ENCODE results near the gene SPACA6.

The SPACA6 gene

DNA sequence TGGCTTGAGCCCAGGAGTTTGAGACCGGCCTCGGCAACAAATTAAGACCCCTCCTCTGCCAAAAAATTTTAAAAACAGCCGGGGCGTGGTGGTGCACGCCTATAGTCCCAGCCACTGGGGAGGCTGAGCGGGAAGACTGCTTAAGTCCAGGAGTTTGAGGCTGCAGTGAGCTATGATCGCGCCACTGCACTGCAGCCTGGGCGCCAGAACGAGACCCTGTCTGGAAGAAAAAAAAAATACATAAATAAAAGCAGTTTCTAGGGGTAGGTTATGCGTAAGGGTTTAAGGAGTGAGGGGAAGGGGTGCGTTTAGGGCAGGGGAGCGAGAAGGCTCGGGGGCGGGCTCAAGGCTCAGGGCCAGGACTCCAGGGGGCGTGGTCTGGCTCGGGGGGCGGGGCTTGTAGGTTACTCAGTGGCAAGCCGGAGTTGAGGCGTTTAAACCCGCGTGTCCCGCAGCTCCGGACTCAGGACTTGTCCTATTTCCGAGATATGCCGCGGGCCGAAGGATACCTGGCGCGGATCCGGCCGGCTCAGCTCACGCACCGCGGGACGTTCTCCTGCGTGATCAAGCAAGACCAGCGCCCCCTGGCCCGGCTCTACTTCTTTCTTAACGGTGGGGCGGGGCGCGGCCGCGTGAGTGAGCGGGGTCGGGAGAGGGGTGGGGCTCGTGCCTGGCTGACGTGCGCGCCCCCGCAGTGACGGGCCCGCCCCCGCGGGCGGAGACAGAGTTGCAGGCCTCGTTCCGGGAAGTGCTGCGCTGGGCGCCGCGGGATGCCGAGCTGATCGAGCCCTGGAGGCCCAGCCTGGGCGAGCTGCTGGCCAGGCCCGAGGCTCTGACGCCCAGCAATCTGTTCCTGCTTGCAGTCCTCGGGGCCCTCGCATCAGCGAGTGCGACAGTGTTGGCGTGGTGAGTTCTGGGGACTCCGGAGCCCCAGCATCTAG is 10.7 kb downstream of the SPACA6 start:
- peak; percentile 92 for DNase-seq (ENCODE audit: low read depth, low spot score)

DNA sequence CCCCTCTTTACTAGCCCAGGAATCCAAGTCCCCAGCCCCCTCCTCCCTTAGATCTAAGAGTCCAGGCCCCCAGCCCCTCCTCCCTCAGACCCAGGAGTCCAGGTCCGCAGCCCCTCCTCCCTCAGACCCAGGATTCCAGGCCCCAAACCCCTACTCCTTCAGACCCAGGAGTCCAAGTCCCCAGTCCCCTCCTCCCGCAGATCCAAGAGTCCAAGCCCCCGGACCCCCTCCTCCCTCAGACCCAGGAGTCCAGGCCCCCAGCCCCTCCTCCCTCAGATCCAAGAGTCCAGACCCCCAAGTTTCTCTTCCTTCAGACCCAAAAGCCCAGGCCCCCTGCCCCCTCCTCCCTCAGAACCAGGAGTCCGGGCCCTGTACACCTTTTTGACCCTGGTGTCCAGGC is 11.5 kb downstream of the SPACA6 start:
- no peak for DNase-seq (ENCODE audit: low read depth, low spot score)

DNA sequence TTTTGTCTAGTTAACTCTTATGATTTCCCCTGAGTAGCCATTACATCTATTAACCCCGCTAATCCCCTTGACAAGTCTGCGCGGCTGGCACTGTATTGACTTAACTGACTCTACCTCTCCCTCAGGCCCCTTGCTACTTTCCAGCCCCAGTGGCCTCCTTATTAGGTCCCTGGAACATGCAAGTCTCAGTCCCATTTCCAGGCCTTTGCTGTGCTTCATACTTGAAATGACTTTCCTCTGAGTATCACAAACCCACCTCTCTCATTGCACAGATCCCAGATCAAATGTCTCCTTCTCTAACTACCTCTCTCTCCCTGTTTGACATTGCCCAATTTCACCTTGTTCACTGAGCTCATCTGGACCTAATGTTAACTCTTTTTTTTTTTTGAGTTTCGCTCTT is 13.2 kb downstream of the SPACA6 start:
- no peak for DNase-seq (ENCODE audit: low read depth, low spot score)

DNA sequence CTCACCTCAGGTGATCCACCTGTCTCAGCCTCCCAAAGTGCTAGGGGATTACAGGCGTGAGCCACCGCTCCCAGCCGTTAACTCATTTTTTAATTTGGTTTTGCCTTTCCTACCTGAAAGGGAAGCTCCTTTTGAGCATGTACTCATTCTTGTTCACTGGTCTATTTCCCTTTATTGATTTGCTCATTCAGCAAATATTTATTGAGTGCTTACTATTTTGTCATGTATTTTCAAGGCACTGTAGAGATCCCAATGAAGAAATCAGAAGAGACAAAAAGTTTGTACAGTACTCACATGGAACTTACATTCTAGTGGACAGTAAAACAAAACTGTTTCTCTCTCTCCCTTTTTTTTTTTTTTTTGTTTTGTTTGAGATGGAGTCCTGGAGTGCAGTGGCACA is 13.8 kb downstream of the SPACA6 start:
- DNase-seq (ENCODE audit: low read depth, low spot score): no peak

DNA sequence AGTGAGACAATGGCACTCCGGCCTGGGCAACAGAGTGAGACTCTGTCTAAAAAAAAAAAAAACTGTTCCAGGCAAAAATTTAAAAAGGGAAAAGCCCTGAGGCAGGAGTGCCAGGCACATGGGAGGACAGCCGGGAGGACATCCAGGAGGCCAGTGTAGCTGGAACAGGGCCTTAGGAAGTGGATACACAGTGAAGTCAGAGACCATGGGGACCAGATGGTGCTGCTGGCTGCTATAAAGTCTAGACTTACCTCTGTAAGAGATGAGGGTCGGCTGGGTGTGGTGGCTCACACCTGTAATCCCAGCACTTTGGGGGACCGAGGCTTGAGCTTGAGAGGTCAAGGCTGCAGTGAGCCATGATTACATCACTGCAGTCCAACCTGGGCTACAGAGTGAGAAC is 15.7 kb downstream of the SPACA6 start:
- no peak for DNase-seq (ENCODE audit: low read depth, low spot score)

DNA sequence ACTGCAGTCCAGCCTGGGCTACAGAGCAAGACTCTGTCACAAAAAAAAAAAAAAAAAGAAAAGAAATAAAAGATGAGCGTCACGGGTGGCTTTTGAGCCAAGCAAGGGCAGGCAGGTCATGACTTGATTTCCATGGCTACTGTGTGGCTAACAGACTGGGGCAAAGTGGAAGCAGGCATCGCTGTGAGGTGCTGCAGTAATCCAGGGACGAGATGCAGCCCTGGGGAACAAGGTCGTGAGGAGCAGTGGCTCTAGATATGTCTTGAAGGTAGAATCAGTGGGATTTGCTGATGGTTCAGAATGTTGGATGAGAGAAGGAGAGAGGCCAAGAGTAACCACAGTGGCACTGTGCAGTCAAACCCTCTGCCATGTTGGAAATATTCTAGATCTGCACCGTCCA is 16.4 kb downstream of the SPACA6 start:
- DNase-seq (ENCODE audit: low read depth, low spot score): no peak

DNA sequence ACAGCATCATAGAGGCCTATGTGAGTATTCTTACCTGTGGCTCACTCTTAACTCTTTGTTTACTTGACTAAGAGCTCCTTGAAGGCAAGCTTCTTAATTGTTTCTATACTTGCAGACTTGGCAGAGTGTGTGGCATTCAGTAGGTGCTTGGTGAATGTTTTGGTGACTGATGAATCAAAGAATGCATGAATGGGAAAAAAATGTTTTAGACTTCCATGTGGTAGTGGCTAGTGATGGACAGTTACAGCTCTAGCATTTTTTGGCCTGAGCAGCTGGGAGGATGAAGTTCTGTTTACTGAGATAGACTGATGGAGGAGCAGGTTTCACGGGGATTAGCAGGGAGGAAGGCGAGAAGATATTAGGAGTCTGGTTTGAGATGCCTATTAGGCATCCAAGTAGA is 17.0 kb downstream of the SPACA6 start:
- no peak for DNase-seq (ENCODE audit: low read depth, low spot score)

DNA sequence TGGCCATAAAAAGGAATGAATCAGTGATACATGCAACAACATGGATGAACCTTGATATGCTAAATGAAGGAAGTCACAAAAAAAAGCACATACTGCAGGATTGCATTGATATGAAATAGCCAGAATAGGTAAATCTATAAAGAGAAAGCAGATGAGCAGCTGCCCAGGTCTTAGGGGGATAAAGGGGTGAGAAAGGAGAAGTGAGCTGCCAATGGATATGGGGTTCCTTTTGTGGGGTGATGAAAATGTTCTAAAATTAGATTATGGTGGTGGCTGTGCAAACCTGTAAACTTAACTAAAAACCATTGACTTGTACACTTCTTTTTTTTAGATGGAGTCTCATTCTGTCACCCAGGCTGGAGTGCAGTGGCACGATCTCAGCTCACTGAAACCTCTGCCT is 18.6 kb downstream of the SPACA6 start:
- DNase-seq (ENCODE audit: low read depth, low spot score): no peak

DNA sequence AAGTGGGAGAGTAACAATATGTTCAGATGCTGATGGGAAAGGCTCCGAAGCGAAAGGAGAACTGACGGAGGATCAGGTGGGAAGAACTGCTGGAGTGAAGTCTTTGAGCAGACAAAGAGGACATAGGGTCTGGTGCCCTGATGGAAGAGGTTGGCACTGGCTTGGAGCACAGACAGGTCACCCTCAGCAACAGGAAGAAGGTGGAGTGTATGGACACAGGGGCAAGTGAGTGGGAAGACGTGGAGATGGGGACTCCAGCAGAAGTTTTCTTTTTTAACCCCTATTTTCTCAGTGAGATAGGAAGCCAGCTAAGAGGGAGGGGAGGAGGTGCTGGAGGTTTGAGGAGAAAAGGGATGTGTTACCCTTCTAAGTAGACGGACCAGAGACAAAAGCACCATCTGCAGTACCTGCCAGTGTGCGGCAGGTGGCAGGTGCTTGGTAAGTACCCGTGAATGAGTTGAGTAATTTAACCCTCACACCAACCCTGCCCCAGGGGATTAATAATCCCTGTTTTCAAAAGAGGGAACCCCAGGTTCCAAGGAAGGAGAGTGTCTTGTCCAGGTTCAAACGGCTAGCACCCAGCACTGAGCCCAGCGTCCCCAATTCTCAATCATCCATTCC is 19.4 kb downstream of the SPACA6 start:
- DNase-seq (ENCODE audit: low read depth, low spot score): no peak

DNA sequence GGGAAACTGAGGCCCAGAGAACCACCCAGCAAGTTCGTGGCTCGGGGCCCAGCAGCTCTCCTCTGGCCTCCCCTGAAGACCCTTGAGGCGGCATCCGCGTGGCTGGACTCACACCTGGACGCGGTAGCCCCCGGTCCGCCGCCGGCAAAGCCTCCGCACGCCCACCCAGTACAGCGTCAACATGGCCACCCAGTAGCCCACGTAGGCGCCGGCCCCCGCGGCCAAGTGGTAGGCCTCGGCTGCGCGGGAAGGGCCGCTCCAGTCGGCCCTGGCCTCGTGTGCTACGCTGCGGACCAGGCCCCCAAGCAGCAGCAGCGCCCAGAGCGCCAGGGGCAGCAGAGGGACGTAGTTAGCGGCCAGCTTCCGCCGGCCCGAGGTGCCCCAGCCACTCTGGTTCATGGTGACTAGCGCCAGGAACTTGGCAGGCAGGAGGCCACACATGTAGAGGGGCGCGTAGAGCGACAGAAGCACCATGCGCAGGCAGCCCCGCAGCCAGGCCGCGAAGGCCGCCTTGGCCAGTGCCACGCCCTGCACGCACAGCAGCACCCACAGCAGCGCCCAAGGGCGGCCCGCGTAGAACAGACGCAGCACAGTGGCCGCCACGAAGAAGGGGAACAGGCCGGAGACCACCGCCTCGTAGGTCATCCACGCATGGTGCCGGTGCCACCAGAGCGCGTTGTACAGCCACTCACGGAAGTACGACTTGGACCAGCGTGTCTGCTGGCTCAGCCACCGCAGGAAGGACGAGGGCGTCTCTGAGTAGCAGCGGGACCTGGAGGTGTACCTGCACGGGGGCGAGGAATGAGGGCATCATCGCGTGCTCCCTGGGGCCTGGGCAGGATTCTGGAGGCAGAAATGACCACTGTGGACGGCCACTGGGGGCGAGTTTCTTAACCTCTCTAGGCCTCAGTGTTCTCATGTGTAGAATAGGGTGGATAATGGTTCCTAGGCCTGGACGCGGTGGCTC is 20.5 kb downstream of the SPACA6 start:
- no peak for DNase-seq (ENCODE audit: low read depth, low spot score)

DNA sequence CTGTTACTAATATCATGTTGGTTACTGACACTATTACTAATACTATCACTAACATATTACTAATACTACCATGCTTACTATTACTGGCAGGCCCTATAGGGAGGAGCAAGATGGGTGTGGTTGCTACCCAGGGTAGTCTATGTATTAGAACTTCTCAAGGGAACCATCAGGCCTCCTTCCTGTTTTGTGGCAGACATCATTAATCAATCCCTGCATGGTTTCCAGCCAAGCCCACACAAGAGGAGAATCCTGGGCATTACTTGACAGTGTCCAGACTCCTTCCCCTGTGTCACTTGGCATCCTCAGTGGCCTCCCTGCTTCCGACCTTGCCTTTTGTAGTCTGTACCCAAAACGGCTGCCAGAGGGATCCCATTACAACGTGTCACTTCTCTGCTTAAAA is 21.7 kb downstream of the SPACA6 start:
- no peak for DNase-seq (ENCODE audit: low read depth, low spot score)

DNA sequence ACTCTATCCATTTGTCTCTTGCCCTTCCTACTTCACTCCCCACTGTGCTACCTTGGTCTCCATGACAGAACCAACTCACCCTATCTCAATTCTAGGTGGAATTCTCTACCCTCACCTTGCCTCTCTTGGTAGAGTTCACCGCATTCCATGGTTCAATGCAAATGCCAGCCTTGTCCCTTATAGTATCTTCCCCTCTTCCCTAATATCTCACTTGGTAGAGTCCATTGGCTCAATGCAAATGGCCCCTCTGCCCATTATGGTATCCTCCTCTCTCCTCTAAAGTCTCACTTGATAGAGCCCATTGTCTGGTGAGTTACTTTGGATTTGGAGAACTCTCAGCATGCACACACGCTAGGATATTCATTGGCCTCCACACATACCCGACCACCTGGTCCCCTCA is 22.7 kb downstream of the SPACA6 start:
- no peak for DNase-seq (ENCODE audit: low read depth, low spot score)

DNA sequence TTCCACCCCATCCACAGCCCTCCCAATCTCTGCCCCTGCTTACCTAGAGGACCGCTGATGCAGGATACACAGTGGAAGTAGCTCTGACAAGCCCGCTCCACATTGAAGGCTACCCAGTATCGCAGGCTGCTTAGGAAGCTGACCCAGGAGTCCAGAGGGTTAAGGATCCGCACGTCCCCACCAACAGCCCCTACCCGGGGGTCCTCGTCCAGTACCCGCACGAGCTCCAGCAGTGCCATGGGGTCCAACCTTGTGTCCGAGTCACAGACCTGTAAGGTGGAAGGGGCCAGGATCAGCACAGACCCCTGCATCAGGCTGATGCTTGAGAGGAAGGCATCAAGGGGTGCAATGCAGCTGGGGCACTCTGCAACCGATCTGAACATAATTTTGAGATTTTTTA is 23.8 kb downstream of the SPACA6 start:
- no peak for DNase-seq (ENCODE audit: low read depth, low spot score)

DNA sequence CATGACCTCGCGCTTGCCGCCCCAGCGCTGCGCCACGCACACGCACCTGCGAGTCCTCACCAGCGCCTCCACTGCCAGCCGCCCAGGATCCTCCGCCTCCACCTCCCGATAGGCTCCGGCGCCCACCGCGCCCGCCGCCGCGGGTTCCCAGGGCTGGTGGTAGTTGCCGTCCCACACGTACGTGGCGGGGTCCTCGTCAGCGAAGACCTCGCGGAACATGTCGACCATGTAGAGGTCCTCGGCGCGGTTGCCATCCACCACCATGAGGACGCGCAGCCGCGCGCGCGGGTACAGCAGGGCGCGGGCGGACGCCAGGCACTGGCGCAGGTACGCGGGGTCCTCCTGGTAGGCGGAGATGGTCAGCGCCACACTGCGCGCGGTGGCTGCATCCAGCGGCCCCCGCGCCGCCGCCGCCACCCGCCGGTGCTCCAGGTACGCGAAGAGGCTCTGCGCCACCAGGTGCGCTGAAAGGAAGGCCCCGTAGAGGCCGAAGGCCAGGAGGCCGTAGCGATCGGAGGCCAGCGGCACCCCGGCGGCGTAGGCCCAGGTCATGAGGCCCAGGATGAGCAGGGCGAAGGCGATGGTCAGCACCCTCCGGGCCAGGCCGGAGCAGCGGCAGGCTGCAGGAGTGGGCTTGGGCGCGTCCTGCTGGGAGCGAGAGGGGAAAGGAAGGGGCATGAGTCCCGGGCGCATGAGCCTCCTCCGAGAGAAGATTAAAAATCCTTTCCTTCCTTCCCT is 26.3 kb downstream of the SPACA6 start:
- DNase-seq (ENCODE audit: low read depth, low spot score): no peak

DNA sequence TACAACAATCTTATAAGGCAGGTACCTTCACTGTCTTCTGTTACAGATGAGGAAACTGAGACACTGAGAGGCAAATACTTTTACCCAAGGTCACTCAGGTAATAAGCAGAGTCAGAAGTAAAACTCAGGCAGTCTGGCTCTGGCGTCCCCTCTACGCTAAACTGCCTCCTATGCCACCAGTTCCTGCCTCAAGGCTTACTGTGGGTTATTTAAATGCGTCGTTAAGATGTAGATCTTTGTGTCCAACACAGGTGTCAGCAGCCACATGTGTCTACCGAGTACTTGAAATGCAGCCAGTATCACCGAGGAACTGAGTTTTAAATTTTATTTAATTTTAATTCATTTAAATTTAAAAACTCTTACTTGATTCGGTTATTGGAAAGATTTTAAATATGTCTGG is 28.8 kb downstream of the SPACA6 start:
- DNase-seq (ENCODE audit: low read depth, low spot score): no peak

DNA sequence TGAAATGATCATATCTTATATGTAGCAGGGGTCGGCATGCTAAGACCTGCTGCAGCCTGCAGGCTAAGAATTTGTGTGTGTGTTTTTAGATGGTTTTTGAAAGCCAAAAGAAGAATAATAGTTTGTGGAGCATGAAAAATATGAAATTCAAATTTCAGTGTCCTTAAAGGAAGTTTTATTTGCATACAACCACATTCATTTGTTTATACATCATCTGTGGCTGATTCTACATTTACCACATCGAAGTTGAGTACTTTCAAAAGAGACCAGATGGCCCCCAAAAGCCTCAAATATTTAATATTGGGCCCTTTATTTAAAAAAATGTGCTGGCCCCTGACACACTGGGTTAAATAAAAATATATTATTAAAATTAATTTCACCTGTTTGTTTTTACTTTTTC is 29.4 kb downstream of the SPACA6 start:
- no peak for DNase-seq (ENCODE audit: low read depth, low spot score)

DNA sequence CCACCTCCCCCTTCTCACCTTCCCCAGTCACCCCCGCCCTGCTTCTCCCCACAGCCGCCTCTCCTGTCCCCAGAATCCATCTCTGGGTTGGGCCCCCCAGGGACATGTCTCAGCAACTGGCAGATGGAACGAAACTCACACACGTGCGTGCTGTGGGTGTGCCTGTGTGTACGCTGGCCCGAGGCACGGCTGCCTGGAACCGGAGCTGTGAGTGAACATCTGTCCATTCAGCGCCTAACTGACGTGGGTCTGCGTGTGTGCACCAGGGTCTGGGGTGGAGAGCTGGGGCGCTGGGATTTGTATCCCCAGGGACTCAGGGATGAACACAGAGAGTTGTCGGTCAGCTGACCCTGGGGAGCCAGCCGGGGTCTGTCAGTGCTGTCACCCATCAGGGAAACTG is 31.4 kb downstream of the SPACA6 start:
- no peak for DNase-seq (ENCODE audit: low read depth, low spot score)

DNA sequence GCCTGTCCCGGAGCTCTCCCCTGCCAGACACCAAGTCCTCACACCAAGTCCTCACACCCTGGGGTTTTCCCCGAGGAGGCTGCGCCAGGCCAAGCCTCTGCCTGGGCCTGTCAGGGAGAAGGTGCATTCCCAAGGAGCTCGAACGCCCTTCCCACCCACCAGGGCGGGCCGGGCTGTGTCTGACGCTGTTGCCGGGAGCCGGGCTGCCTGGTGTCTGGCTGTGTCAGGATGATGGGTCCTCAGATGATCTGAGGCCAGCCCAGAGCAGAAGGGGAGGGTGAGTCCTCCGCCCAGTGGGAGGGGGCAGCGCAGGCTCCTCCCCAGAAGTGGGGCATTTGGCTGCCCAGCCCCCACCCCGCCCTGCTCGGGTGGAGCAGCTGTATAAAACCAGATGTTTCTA is 32.9 kb downstream of the SPACA6 start:
- DNase-seq (ENCODE audit: low read depth, low spot score): no peak

DNA sequence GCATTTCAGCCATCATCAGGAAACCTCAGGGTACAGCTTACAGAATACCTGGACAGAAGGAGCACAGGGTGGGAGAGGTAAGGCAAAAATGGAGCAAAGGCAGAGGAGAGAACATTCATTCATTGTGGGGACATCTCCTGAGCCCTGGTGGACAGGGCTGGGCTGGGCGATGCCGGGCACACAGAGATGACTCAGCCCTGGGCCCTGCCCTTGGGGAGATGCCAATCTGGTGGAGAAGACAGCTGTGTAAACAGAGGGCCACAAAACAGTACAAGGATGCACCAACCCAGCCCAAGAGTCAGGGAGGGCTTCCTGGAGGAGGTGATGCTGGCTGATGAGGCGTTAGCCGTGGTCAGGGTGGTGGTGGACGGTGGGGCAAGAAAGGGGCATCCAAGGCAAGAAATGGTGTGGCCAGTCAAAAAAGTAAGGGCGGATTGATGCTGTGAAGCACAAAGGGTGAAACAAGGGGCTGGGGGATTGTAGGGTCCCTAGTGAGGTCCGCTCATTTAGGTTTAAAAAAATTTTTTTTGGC is 34.3 kb downstream of the SPACA6 start:
- no peak for DNase-seq (ENCODE audit: low read depth, low spot score)

DNA sequence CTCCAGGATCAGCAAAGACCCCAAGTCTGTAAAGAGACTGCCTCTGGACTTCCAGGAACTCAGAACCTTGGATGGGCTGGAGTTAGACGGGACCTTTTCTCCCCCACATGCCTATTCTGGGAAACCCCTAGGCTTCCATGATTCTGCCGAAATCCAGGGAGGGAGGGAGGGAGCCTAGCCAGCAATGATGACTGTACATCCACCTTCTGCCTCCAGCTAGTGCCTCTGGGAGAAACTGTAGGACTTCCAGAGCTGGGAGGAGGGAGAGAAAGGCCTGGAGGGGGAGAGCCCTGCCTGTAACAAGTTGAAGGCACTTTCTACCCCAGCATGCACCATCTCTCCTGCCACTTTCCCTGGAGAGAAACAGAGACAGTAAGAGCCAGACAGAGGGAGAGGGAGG is 36.7 kb downstream of the SPACA6 start:
- DNase-seq (ENCODE audit: low read depth, low spot score): no peak

Data from activated CD4-positive, CD25-positive, alpha-beta regulatory T cell treated with anti-CD3 and anti-CD28 coated beads, Interleukin-2, amount 50 U/mL, for 16 hours (primary cell).